PFSK-1 (cell line): ENCODE results near the gene EFEMP1.

Experiments used
- FOXP2 ChIP-seq: optimal IDR thresholded peaks from 2 replicates; pipeline ENCODE3; 2011; ENCODE audit warnings: borderline replicate concordance, control low read depth, inconsistent platforms; ENCODE audit not compliant: insufficient read depth; ENCODE audit errors: extremely low read length, extremely low read depth
- POLR2AphosphoS5 ChIP-seq: IDR thresholded peaks from 2 replicates; pipeline ENCODE4 v1.6.1; 2012; ENCODE audit warnings: low read depth, mild to moderate bottlenecking, control low read depth, low read length, moderate library complexity
- REST ChIP-seq, 2 experiments: IDR thresholded peaks; 2 replicates each; pipeline versions ENCODE4 v1.6.1 to v1.8.0; 2011 to 2012; ENCODE audit warnings: low read depth in 2 of 2, low read length in 2 of 2, control low read depth in 1 of 2, inconsistent platforms in 1 of 2, mild to moderate bottlenecking in 1 of 2, moderate library complexity in 1 of 2; ENCODE audit not compliant: insufficient read depth in 1 of 2
- SIN3A ChIP-seq: IDR thresholded peaks from 2 replicates; pipeline ENCODE4 v1.6.1; 2012; ENCODE audit warnings: mild to moderate bottlenecking, low read length, moderate library complexity, borderline replicate concordance; ENCODE audit not compliant: insufficient read depth
- TAF1 ChIP-seq: IDR thresholded peaks from 2 replicates; pipeline ENCODE4 v1.6.1; 2012; ENCODE audit warnings: low read length, control low read depth, borderline replicate concordance; ENCODE audit not compliant: insufficient read depth

DNA sequence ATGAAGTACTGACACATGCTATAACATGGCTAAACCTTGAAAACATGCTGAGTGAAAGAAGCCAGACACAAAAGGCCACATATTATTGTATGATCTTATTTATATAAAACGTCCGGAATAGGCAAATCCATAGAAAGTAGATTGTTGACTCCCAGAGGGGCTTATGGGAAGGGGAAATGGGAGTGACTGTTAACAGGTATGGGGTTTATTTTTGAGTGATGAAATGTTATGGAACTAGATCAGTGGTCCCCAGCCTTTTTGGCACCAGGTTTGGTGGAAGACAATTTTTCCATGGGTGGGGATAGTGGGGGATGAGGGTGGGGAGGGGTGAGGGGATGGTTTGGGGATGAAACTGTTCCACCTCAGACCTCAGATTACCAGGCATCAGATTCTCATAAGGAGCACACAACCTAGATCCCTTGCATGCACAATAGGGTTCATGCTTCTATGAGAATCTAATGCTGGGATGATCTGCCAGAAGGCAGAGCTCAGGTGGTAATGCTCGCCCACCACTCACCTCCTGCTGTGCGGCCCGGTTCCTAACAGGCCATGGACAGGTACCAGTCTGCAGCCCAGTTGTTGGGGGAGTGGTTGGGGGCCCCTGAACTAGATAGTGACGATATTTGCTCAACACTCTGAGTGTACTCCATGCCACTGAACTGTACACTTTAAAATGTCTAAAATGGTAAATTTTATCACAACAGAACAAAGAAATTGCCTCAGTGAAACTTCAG is 59.1 kb downstream of the EFEMP1 start:
- TF ChIP-seq REST (IDR thresholded peaks at IDR 0.05; ENCODE audit: insufficient read depth in 1 of 2, low read depth in 2 of 2, low read length in 2 of 2) (no peak), POLR2AphosphoS5 (no peak), TAF1 (no peak), SIN3A (no peak), FOXP2 (no peak)
